K562 (cell line): ENCODE measurements around the gene PHKG2. TPM values are rescaled to one million over a fixed set of nuclear protein-coding genes. Genes with fewer than 3 reads are reported as not detected.

Experiments
- ATAC-seq: fragments of 200-7000 bp; cut with Tn5 transposase; 3 replicates; pipeline ENCODE4 v1.9.1; 2020; ENCODE audit warnings: moderate library complexity
- BruUV-seq: library from RNA; stranded (reverse); fragments of 400-500 nt; replicated peaks from 2 replicates; lab custom pipeline; 2021; lab: Mats Ljungman, UMichigan
- CTCF ChIA-PET: fragments of 300-600 bp; formaldehyde crosslinking; extraction: SDS; loops from one replicate; lab custom pipeline; 2021; ENCODE audit warnings: low intra/inter-chr PET ratio; lab: Yijun Ruan, JAX
- POLR2A ChIA-PET: fragments of 300-600, 350-650 bp; sonication (Branson Sonifier 250); formaldehyde crosslinking; extraction: SDS; loops from one replicate; lab custom pipeline; 2021; ENCODE audit warnings: antibody characterized with exemption, inconsistent platforms; lab: Yijun Ruan, JAX
- DNase-seq, 4 experiments: peaks; one replicate each; pipeline versions ENCODE4 v3.0.0 to v3.0.0-alpha.2; 2011 to 2018; ENCODE audit warnings: low spot score in 3 of 4, mixed read lengths in 3 of 4; ENCODE audit errors: extremely low read depth in 1 of 4
- FAIRE-seq: peaks from 2 replicates; lab custom pipeline; 2011; peaks lifted over from hg19 to GRCh38; lab: Jason Lieb, UNC
- H2AFZ ChIP-seq: 2 replicates; pipeline ENCODE4 v1.6.0; 2011; ENCODE audit warnings: low read depth, low read length, control low read depth, inconsistent platforms
- H3K27ac ChIP-seq: fragments of 200-600 bp; 3 replicates; pipeline ENCODE4 v1.8.0; 2011; ENCODE audit warnings: low read depth, mild to moderate bottlenecking, control low read depth, inconsistent platforms, low read length, moderate library complexity, mixed read lengths; ENCODE audit errors: extremely low read depth
- H3K27me3 ChIP-seq, 2 experiments: fragments of 300-600 bp in 1 of 2; 2 replicates in 1 of 2; 3 replicates in 1 of 2; pipeline versions ENCODE4 v1.6.0 to v1.8.0; 2011; ENCODE audit warnings: inconsistent platforms in 2 of 2, low read length in 2 of 2, mild to moderate bottlenecking in 1 of 2, mixed read lengths in 1 of 2, moderate library complexity in 1 of 2; ENCODE audit not compliant: control insufficient read depth in 2 of 2, insufficient read depth in 2 of 2
- H3K36me3 ChIP-seq: fragments of 300-600 bp; 3 replicates; pipeline ENCODE4 v1.8.0; 2011; ENCODE audit warnings: mild to moderate bottlenecking, low read length, inconsistent platforms; ENCODE audit not compliant: control insufficient read depth, insufficient read depth
- H3K4me1 ChIP-seq, 2 experiments: fragments of 200-600 bp in 1 of 2; replicated peaks in 1 of 2; 2 replicates in 1 of 2; 3 replicates in 1 of 2; pipeline versions ENCODE4 v1.5.1 to v1.8.0; 2011; ENCODE audit warnings: inconsistent platforms in 2 of 2, low read length in 2 of 2, mild to moderate bottlenecking in 1 of 2, mixed read lengths in 1 of 2, moderate library complexity in 1 of 2; ENCODE audit not compliant: control insufficient read depth in 2 of 2, insufficient read depth in 2 of 2
- H3K4me2 ChIP-seq: 2 replicates; pipeline ENCODE4 v1.6.1; 2011; ENCODE audit warnings: low read length, control low read depth, inconsistent platforms, mixed read lengths; ENCODE audit not compliant: insufficient read depth
- H3K4me3 ChIP-seq: fragments of 200-600 bp; sonication (generic), shearing (Covaris generic); 2 replicates; pipeline ENCODE4 v1.5.1; 2016; ENCODE audit warnings: control low read depth, inconsistent platforms
- H3K79me2 ChIP-seq: fragments of 200-600 bp; 3 replicates; pipeline ENCODE4 v1.8.0; 2011; ENCODE audit warnings: low read length, inconsistent platforms; ENCODE audit not compliant: control insufficient read depth, insufficient read depth
- H3K9ac ChIP-seq, 2 experiments: 2 replicates each; pipeline versions ENCODE4 v1.6.0 to v1.6.1; 2011; ENCODE audit warnings: low read depth in 2 of 2, low read length in 2 of 2, control low read depth in 1 of 2, inconsistent platforms in 1 of 2, mild to moderate bottlenecking in 1 of 2, mixed read lengths in 1 of 2; ENCODE audit not compliant: insufficient read depth in 1 of 2
- H3K9me1 ChIP-seq: one replicate; pipeline ENCODE4 v1.6.0; 2011; ENCODE audit warnings: inconsistent platforms, mild to moderate bottlenecking, low read length, moderate library complexity; ENCODE audit not compliant: control insufficient read depth, insufficient read depth
- H3K9me3 ChIP-seq: replicated peaks from 2 replicates; pipeline ENCODE4 v1.5.1; 2011; ENCODE audit warnings: low read depth, low read length, inconsistent platforms; ENCODE audit not compliant: control insufficient read depth, insufficient read depth
- H4K20me1 ChIP-seq: replicated peaks from 2 replicates; pipeline ENCODE4 v1.6.1; 2011; ENCODE audit warnings: low read length, inconsistent platforms, mixed read lengths; ENCODE audit not compliant: control insufficient read depth, insufficient read depth
- BHLHE40 ChIP-seq: IDR thresholded peaks from 2 replicates; pipeline ENCODE4 v1.6.1; 2011; ENCODE audit warnings: low read length, improper control_type of control experiment
- MCM3 ChIP-seq: fragments of 450-650 bp; IDR thresholded peaks from 2 replicates; pipeline ENCODE4 v1.6.1; 2016
- RUNX1 ChIP-seq: sonication (generic); IDR thresholded peaks from 2 replicates; pipeline ENCODE4 v1.6.1; 2016; ENCODE audit warnings: antibody characterized with exemption, low read depth
- ZBTB26 ChIP-seq: fragments of 450-650 bp; formaldehyde crosslinking; IDR thresholded peaks from 2 replicates; pipeline ENCODE4 v1.4.0; 2022; ENCODE audit warnings: missing genetic modification characterization
- WGBS: fragments of 100-300 bp; shearing (Covaris generic); methylation state at CpG from one replicate; pipeline ENCODE4 v1.1.6; 2016; ENCODE audit warnings: low coverage, mixed read lengths; ENCODE audit not compliant: insufficient coverage; ENCODE audit errors: missing lambda C conversion rate; 5-methylcytosine and 5-hydroxymethylcytosine counted together
- in situ Hi-C: fragments of 300-500 bp; cut with MboI; formaldehyde crosslinking; loops from 4 replicates; pipeline ENCODE4 v1.15.0; 2018; ENCODE audit warnings: inconsistent platforms, mixed read lengths
- intact Hi-C: fragments of 100-400 bp; cut with micrococcal nuclease; formaldehyde crosslinking; loops from 2 replicates; pipeline ENCODE4 v1.14.2; 2022
- polyA plus RNA-seq, 8 experiments: library from polyadenylated mRNA; depleted of rRNA in 4 of 8; stranded (reverse) in 5 of 8; unstranded in 3 of 8; fragments of >200 nt; fragmentation: Nextera tagmentation in 2 of 8; fragmentation: Illumina TruSeq in 1 of 8; extraction: Ambion mirVana in 2 of 8; extraction: Trizol in 1 of 8; gene quantifications; 2 replicates each; pipeline versions ENCODE4 v1.2.1 to v1.2.3, GENCODE V29; 2011 to 2014; ENCODE audit warnings: inconsistent platforms in 1 of 8, missing spikeins in 1 of 8
- total RNA-seq, 7 experiments: library from RNA; depleted of rRNA in 6 of 7; stranded (reverse); fragments of >200 nt in 6 of 7; fragmentation: Illumina TruSeq in 2 of 7; extraction: Trizol in 2 of 7; gene quantifications; 2 replicates each; pipeline versions ENCODE4 v1.2.1 to v1.2.3, GENCODE V29; 2011 to 2021; ENCODE audit warnings: low replicate concordance in 1 of 7
- TF ChIP-seq, protein P1 (sequence below): fragments of 250-450 bp; sonication (Bioruptor Pico); IDR thresholded peaks from 2 replicates; pipeline ENCODE4 v1.9.0; 2021; ENCODE audit warnings: mild to moderate bottlenecking

The PHKG2 gene
- total and polyA plus RNA-seq, 9 of the 15 experiments (the other 6 are each of a cell fraction or from before 2014, with no cell fraction given), result 5.8 to 54.2 (median 30.7) TPM

DNA sequence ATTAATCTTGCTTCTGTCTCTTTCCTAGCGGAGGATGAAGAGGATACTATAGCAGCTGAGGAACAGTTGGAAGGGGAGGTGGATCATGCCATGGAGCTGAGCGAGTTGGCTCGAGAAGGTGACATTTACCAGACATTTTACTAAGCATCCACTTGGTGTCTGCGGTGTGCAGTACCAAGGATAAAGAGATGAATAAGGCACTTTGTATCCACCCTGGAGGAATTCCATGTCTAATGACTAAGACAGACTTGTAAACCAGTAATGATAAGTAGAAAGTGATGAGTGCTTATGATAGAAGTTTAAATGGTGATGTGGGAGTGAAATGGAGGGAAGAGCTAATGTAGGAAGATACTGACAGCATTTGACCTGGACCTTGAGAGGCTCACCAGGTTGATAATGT lies 37.3 kb upstream of the PHKG2 start:
- CTCF ChIA-PET, result no interaction called here
- no peaks in the 10 kb centered on the region for H3K4me1 ChIP-seq
- BruUV-seq, result no TSS peak
- H3K4me2 ChIP-seq, result no peak overlapping the region
- intact Hi-C loops (loop anchor here (10.0 kb wide), 1 partner anchor 64 kb away; no protein-coding TSS in a partner anchor), in situ Hi-C loops (no loop called here)
- POLR2A ChIA-PET, result interaction anchor here (0.8 to 1.5 kb wide), 7 partner anchors 11 to 245 kb away, joined by 3 to 7 read pairs (median 4); no protein-coding TSS in a partner anchor
- FAIRE-seq (no peak), ATAC-seq (no peak), DNase-seq (no peak)
- H3K36me3 ChIP-seq, result peaks cover 96% of the 10 kb centered on the region
- H3K27ac ChIP-seq, result no peak overlapping the region
- H2AFZ ChIP-seq, result no peak overlapping the region
- H3K9me1 ChIP-seq, result no peaks in the 10 kb centered on the region
- no peaks in the 10 kb centered on the region for H4K20me1 ChIP-seq
- WGBS, result 99% methylated on average over 4 of the region's 4 CpGs
- no peak overlapping the region for H3K9ac ChIP-seq
- peaks cover 5% of the 10 kb centered on the region; the same call in 1 of the 3 replicates for H3K79me2 ChIP-seq
- TF ChIP-seq ZBTB26 (CRISPR knock-in tag) (no peak), RUNX1 (no peak), MCM3 (no peak), BHLHE40 (no peak)
- TF ChIP-seq, protein P1, sequence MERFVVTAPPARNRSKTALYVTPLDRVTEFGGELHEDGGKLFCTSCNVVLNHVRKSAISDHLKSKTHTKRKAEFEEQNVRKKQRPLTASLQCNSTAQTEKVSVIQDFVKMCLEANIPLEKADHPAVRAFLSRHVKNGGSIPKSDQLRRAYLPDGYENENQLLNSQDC (CRISPR knock-in tag), result no peak
- no peak overlapping the region for H3K4me3 ChIP-seq
- H3K9me3 ChIP-seq, result no peaks in the 10 kb centered on the region
- H3K27me3 ChIP-seq, result no peaks in the 10 kb centered on the region
